HUDEP-2 (cell line): ENCODE measurements around the gene LRRC74B.
"Not testable (repeated sequence)": the region's sequence is repeated elsewhere in the genome, so short reads cannot be mapped to it uniquely, and the experiment has no call there.

Experiments used
- DNase-seq, 76 experiments: peaks; one replicate each; lab custom pipeline; 2025; ENCODE audit not compliant: unreplicated experiment in 76 of 76; lab: John Stamatoyannopoulos, UW

LRRC74B gene

GRCh38 chr22:21073482-21073881 is 27.7 kb downstream of the LRRC74B start:
- DNase-seq, result no peak

GRCh38 chr22:21074102-21074715 is 28.5 kb downstream of the LRRC74B start:
- DNase-seq, result no peak

- no peak for DNase-seq
Observed at GRCh38 chr22:21075516-21076138, 29.9 kb downstream of the LRRC74B start.

GRCh38 chr22:21076912-21077625 is 31.3 kb downstream of the LRRC74B start:
- no peak for DNase-seq

- DNase-seq, result no peak
Observed at GRCh38 chr22:21077884-21078508, 32.2 kb downstream of the LRRC74B start.

GRCh38 chr22:21078916-21079315 is 33.2 kb downstream of the LRRC74B start:
- no peak for DNase-seq

- DNase-seq, result no peak
Observed at GRCh38 chr22:21079493-21079892, 33.7 kb downstream of the LRRC74B start.

GRCh38 chr22:21080435-21081137 is 34.8 kb downstream of the LRRC74B start:
- no peak for DNase-seq

GRCh38 chr22:21082248-21082647 is 36.5 kb downstream of the LRRC74B start:
- no peak for DNase-seq

- no peak for DNase-seq
Observed at GRCh38 chr22:21087119-21087518, 41.4 kb downstream of the LRRC74B start.

- not testable (repeated sequence) for DNase-seq
Observed at GRCh38 chr22:21087926-21088325, 42.2 kb downstream of the LRRC74B start.

GRCh38 chr22:21091220-21091619 is 45.5 kb downstream of the LRRC74B start:
- not testable (repeated sequence) for DNase-seq

- no peak for DNase-seq
Observed at GRCh38 chr22:21092797-21093554, 47.2 kb downstream of the LRRC74B start.

- DNase-seq, result not testable (repeated sequence)
Observed at GRCh38 chr22:21093555-21094137, 47.9 kb downstream of the LRRC74B start.

GRCh38 chr22:21094911-21095772 is 49.4 kb downstream of the LRRC74B start:
- no peak for DNase-seq

- DNase-seq, result no peak
Observed at GRCh38 chr22:21095773-21096107, 50.0 kb downstream of the LRRC74B start.

- not testable (repeated sequence) for DNase-seq
Observed at GRCh38 chr22:21096878-21097277, 51.1 kb downstream of the LRRC74B start.

- DNase-seq, result peak in 3 of 76 experiments; percentile 1 to 9 (median 2)
Observed at GRCh38 chr22:21098099-21098671, 52.4 kb downstream of the LRRC74B start.

- no peak for DNase-seq
Observed at GRCh38 chr22:21099578-21099977, 53.8 kb downstream of the LRRC74B start.
